ENCODE results near the gene CACNG4.

CACNG4 gene

GRCh38 chr17:66984730-66985129 lies 20.2 kb downstream of the CACNG4 start:
- H4K20me1 ChIP-seq (ENCODE audit: control insufficient read depth, insufficient read depth, low read depth, low read length) = no peaks in the 10 kb centered on the region
- H3K27me3 ChIP-seq (ENCODE audit: control insufficient read depth, low read length) = peaks cover 46% of the 10 kb centered on the region
- no peak overlapping the region for H3K4me3 ChIP-seq (ENCODE audit: low read length)
- no peaks in the 10 kb centered on the region for H3K4me1 ChIP-seq (ENCODE audit: control insufficient read depth, low read length)
- no peaks in the 10 kb centered on the region for H3F3A ChIP-seq (ENCODE audit: control insufficient read depth, insufficient read depth)
- TF ChIP-seq EZH2phosphoT487 (IDR thresholded peaks at IDR 0.05; ENCODE audit: borderline replicate concordance, low read length) (no peak), CTCF (IDR thresholded peaks at IDR 0.05; ENCODE audit: low read depth, low read length, poor library complexity, severe bottlenecking) (no peak)
- no peaks in the 10 kb centered on the region for H3K79me2 ChIP-seq (ENCODE audit: control insufficient read depth, low read length)
- no peaks in the 10 kb centered on the region for H3K36me3 ChIP-seq (ENCODE audit: control insufficient read depth, low read length)
- H3K27ac ChIP-seq (ENCODE audit: low read depth, low read length) = no peak overlapping the region
- no peaks in the 10 kb centered on the region for H3K9me3 ChIP-seq (ENCODE audit: control insufficient read depth, insufficient read depth, low read length)
- H3K4me2 ChIP-seq (ENCODE audit: low read length) = no peak overlapping the region
- H3K9me2 ChIP-seq (replicated peaks; ENCODE audit: control insufficient read depth, low read length) = no peaks in the 10 kb centered on the region

GRCh38 chr17:66985338-66986237 lies 21.1 kb downstream of the CACNG4 start:
- Histone ChIP-seq H3K27me3 (ENCODE audit: control insufficient read depth, low read length) (peaks cover 46% of the 10 kb centered on the region), H4K20me1 (ENCODE audit: control insufficient read depth, insufficient read depth, low read depth, low read length) (no peaks in the 10 kb centered on the region), H3K4me1 (ENCODE audit: control insufficient read depth, low read length) (no peaks in the 10 kb centered on the region), H3K9me3 (ENCODE audit: control insufficient read depth, insufficient read depth, low read length) (no peaks in the 10 kb centered on the region), H3K79me2 (ENCODE audit: control insufficient read depth, low read length) (no peaks in the 10 kb centered on the region), H3F3A (ENCODE audit: control insufficient read depth, insufficient read depth) (no peaks in the 10 kb centered on the region), H3K4me3 (ENCODE audit: low read length) (no peak overlapping the region), H3K4me2 (ENCODE audit: low read length) (no peak overlapping the region), H3K27ac (ENCODE audit: low read depth, low read length) (no peak overlapping the region), H3K9me2 (replicated peaks; ENCODE audit: control insufficient read depth, low read length) (no peaks in the 10 kb centered on the region), H3K36me3 (ENCODE audit: control insufficient read depth, low read length) (no peaks in the 10 kb centered on the region)
- TF ChIP-seq EZH2phosphoT487 (IDR thresholded peaks at IDR 0.05; ENCODE audit: borderline replicate concordance, low read length) (no peak), CTCF (IDR thresholded peaks at IDR 0.05; ENCODE audit: low read depth, low read length, poor library complexity, severe bottlenecking) (no peak)

GRCh38 chr17:66986659-66987058 lies 22.2 kb downstream of the CACNG4 start:
- H3F3A ChIP-seq (ENCODE audit: control insufficient read depth, insufficient read depth) = no peaks in the 10 kb centered on the region
- no peaks in the 10 kb centered on the region for H3K79me2 ChIP-seq (ENCODE audit: control insufficient read depth, low read length)
- H3K4me3 ChIP-seq (ENCODE audit: low read length) = no peak overlapping the region
- H3K27ac ChIP-seq (ENCODE audit: low read depth, low read length) = no peak overlapping the region
- no peaks in the 10 kb centered on the region for H3K9me3 ChIP-seq (ENCODE audit: control insufficient read depth, insufficient read depth, low read length)
- no peak overlapping the region for H3K4me2 ChIP-seq (ENCODE audit: low read length)
- H3K4me1 ChIP-seq (ENCODE audit: control insufficient read depth, low read length) = no peaks in the 10 kb centered on the region
- H3K27me3 ChIP-seq (ENCODE audit: control insufficient read depth, low read length) = peaks cover 46% of the 10 kb centered on the region
- no peak for TF ChIP-seq CTCF (IDR thresholded peaks at IDR 0.05; ENCODE audit: low read depth, low read length, poor library complexity, severe bottlenecking)
- TF ChIP-seq EZH2phosphoT487 (IDR thresholded peaks at IDR 0.05; ENCODE audit: borderline replicate concordance, low read length) = no peak
- H3K9me2 ChIP-seq (replicated peaks; ENCODE audit: control insufficient read depth, low read length) = no peaks in the 10 kb centered on the region
- H3K36me3 ChIP-seq (ENCODE audit: control insufficient read depth, low read length) = no peaks in the 10 kb centered on the region
- H4K20me1 ChIP-seq (ENCODE audit: control insufficient read depth, insufficient read depth, low read depth, low read length) = no peaks in the 10 kb centered on the region
